ENCODE measurements around the gene TXNRD1.

Gene TXNRD1

DNA sequence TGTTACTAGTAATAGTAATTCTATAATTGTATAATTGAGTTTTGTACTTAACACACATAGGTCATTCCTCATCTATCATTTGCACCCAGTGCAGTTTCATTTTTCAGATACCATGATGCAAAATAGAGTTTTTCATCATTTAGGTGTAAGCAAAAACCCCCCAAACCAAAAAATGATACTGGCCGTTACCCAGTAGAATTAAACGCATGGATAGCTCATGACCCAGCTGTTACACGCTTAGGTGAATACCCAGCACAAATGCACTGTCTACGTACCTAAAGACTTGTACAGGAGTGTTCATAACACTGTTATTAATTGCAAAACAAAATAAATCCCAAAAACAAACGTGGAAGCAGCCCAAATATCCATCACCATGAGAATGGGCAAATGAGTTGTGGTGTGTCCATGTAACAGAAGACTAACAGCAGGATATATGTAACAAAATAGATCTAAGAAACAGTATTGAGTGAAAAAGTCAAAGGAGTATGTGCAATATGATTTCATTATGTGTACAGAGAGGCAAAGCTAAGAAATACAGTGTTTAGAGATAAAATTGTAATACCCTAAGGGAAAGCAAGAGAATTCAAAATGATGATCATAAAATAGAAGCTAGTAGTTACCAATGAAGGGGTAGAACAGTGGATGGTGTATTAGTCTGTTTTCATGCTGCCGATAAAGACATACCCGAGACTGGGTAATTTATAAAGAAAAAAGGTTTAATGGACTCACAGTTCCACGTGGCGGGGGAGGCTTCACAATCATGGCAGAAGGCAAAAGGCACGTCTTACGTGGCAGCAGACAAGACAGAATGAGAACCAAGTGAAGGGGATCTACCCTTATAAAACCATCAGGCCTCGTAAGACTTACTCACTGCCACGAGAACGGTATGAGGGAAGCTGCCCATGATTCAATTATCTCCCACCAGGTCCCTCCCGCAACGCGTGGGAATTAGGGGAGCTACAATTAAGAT, 137.7 kb downstream of the TXNRD1 start:
- DNase-seq: no peak

DNA sequence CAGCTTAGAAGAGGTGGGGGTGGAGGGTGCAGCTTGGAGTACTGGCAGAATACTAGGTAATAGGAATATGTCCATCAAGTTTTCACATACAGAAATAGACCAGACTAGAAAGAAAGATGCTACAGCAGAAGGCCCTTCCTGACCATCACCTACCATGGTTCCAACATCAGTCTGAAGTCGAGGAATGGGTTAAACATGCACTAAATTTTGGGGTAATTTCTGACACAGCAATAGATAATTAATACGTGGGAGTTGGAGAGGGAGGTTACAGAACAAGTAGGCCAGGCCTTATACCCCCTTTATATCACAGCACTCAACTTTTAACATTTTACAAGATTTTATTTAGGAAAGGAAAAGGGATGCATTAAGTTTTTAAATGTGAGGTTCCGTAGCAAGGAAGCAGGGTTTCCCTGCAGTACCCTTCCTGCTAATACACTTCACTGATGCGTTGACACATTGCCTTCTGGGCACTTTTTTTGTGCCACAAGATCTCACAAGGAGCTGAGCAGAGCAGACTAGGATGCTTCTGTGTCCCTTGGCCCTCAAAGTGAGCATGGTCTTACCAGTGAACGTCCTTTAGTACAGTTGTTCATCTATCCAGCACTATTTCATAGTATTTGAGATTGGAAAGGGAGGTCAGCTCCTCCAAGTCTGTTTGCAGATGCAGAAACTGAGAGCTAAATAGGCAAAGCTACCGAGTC, 138.7 kb downstream of the TXNRD1 start:
- DNase-seq: no peak

- DNase-seq: no peak
These were observed 139.4 kb downstream of the TXNRD1 start for GRCh38 chr12:104354868-104355570.

DNA sequence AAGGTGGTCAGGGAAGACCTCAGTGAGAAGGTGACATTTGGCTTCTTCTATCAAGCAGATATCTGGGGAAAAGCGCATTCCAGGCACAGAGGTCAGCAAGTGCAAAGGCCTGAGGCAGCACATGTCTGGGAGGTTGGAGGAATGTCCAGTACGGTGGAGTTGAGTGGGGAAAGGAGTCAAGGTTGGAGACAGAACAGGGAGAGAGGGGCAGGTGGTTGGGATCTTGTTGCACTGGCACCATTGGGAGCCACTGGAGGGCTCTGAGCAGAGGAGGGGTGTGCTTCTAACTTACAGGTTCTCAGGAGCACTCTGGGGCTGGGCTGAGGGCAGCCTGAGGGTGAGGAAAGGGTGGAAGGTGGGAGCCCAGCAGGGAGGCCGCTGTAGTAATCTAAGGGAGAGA, 140.1 kb downstream of the TXNRD1 start:
- DNase-seq: no peak

DNA sequence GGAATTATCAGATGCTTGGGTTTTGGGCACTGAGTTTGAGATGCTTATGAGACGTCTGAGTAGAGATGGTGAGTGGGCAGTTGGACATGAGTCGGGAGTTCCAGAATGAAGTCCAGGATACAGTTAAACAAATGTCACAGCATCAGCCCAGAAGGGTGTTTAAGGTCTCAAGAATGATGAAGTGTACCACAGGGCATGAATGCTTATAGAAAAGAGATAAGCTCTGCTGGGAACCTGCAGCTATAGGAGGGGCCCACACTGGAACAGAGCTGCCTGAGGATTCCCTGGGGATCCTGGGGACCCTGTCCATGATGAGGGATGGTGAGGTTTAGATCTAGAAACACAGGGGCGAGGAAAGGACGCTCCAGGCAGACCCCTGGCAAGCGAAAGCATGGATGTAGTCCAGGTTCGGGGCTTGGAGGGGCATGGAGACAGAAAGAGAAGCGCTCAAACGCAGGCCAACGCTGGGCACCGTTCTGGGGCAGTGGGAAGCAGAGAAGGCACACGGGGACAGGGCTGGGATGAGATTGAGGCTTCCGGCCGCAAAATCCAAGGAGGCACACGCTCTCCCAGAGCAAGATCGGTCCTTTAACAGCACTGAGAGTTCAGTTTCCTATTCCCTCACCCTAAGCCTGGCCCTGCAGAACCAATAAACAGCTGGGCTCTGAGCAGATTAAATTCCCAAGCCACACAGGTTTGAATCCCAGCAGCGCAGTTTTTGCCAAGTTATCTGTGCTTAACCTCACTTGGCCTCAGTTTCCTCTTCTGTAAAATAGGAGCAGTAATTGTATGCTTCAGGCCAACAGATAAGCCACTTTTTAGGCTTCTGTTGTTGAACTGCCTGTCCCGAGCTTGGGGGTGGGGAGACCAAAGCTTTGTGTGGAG, 140.9 kb downstream of the TXNRD1 start:
- no peak for DNase-seq

GRCh38 chr12:104357421-104357952, 141.9 kb downstream of the TXNRD1 start:
- DNase-seq: no peak

- DNase-seq: peak; percentile 85
These were observed 142.9 kb downstream of the TXNRD1 start for GRCh38 chr12:104358353-104359003.

DNA sequence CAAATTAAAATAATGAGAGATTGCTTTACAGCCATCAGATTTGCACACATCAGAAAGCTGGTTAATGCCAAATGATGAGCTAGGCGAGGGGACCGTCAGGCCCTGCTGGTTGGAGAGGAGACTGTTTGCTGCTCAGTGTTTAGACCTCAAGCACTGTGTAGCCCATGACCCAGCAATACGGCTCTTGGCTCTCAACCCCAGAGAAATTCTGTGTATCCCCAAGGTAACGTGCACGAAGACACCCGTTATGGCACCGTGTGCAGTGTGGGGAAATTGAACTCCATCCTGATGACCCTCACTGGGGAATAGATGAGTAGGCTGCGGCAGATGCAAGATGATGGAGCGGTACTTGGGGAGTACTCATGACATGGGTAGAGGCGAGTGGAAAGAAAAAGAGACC, 143.6 kb downstream of the TXNRD1 start:
- no peak for DNase-seq

GRCh38 chr12:104360157-104360556, 144.6 kb downstream of the TXNRD1 start:
- no peak for DNase-seq

GRCh38 chr12:104360983-104361707, 145.6 kb downstream of the TXNRD1 start:
- no peak for DNase-seq

- no peak for DNase-seq
These were observed 150.4 kb downstream of the TXNRD1 start for GRCh38 chr12:104365921-104366410.

- no peak for DNase-seq
These were observed 154.1 kb downstream of the TXNRD1 start for GRCh38 chr12:104369708-104370107.

GRCh38 chr12:104371043-104371870, 155.7 kb downstream of the TXNRD1 start:
- DNase-seq: no peak

- DNase-seq: no peak
These were observed 156.6 kb downstream of the TXNRD1 start for GRCh38 chr12:104372061-104372720.

DNA sequence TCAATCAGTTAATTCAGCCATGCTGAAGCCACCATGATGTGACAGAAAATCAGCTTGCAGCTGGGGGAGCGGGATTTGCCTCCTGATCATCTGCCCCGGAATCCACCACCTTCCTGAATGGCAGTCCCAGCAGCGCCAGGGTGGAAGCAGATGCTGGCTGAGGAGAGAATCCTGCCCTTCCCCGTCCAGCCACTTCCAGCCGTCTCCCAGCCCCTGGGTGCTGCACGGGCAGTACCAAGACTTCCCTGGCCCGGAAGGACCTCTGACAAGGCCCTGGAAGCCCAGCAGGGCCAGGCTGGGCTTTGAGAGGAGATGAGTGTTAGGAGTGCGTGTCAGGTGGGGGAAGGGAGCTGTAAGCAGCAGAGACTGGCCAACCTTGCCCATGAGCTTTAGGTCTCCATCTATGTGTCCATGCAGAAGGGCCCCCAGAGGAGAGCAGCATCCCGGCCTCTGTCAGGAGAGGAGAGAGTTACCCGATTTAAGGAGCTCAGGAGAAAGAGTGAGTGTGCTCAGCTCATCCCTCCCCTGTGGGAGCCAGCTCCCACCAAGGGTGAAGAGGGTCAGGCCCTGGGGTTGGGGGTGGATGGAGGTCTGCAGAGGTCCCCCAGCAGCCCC, 157.2 kb downstream of the TXNRD1 start:
- no peak for DNase-seq

GRCh38 chr12:104374071-104374470, 158.5 kb downstream of the TXNRD1 start:
- DNase-seq: no peak

GRCh38 chr12:104374806-104375205, 159.2 kb downstream of the TXNRD1 start:
- no peak for DNase-seq

- no peak for DNase-seq
These were observed 160.2 kb downstream of the TXNRD1 start for GRCh38 chr12:104375775-104376174.

Measured in activated effector memory CD4-positive, alpha-beta T cell treated with anti-CD3 and anti-CD28 coated beads, Interleukin-2, amount 50 U/mL, for 16 hours (primary cell).